Measurements from ENCODE around the gene TRPC4. TPM values are rescaled to one million over a fixed set of nuclear protein-coding genes. Genes with fewer than 3 reads are reported as not detected.

TRPC4 gene
- total RNA-seq, 1 experiment from 2014 or later = 19.0 TPM

GRCh38 chr13:37816276-37816675 lies 53.3 kb downstream of the TRPC4 start:
- Mint-ChIP-seq H3K27me3 (ENCODE audit: low read depth) (no peaks in the 10 kb centered on the region), H3K4me1 (no peaks in the 10 kb centered on the region; a peak in 1 of 4 replicates), H3K4me3 (no peak overlapping the region), H3K27ac (no peak overlapping the region), H3K36me3 (ENCODE audit: insufficient read depth in 1 of 3, low read depth in 3 of 3) (peaks cover 21 to 60% (median 30%) of the 10 kb centered on the region in 3 experiments), H3K9me3 (peaks cover 23 to 57% of the 10 kb centered on the region in 2 experiments; a peak in 4 of 5 replicates)
- no peak overlapping the region for H2BK15ac ChIP-seq (ENCODE audit: low read depth, low read length)
- no peak for TF ChIP-seq CTCF (conservative IDR thresholded peaks at IDR 0.05)
- no peak overlapping the region for H2BK120ac ChIP-seq (ENCODE audit: low read depth, low read length, poor library complexity, severe bottlenecking)
- no peaks in the 10 kb centered on the region for H3K23me2 ChIP-seq (ENCODE audit: insufficient read length, low read depth, low read length, poor library complexity, severe bottlenecking)
- no peak overlapping the region for H2BK5ac ChIP-seq (ENCODE audit: insufficient read length, low read length)
- H3K9ac ChIP-seq (ENCODE audit: extremely low read depth, insufficient read length, low read length) = no peak overlapping the region
- H3K27ac ChIP-seq (ENCODE audit: insufficient read length, low read depth, low read length) = no peak overlapping the region
- no peak overlapping the region for H2BK12ac ChIP-seq (ENCODE audit: insufficient read length, low read depth, low read length)
- H3K9me3 ChIP-seq (ENCODE audit: control insufficient read depth, low read depth, low read length) = no peaks in the 10 kb centered on the region
- H3K27me3 ChIP-seq (ENCODE audit: insufficient read depth, low read length) = no peaks in the 10 kb centered on the region
- H2BK20ac ChIP-seq (ENCODE audit: low read depth, low read length, poor library complexity, severe bottlenecking) = no peak overlapping the region
- H3K4me1 ChIP-seq (ENCODE audit: insufficient read depth, low read length) = no peaks in the 10 kb centered on the region
- no peak overlapping the region for H3K23ac ChIP-seq (ENCODE audit: insufficient read length, low read depth, low read length)
- H4K20me1 ChIP-seq (ENCODE audit: control insufficient read depth, insufficient read depth, insufficient read length) = no peaks in the 10 kb centered on the region
- H4K5ac ChIP-seq (ENCODE audit: insufficient read length, low read depth, low read length) = no peak overlapping the region
- H3K79me1 ChIP-seq (ENCODE audit: insufficient read depth, low read depth, low read length, poor library complexity, severe bottlenecking) = no peaks in the 10 kb centered on the region
- no peaks in the 10 kb centered on the region for H3K79me2 ChIP-seq (ENCODE audit: insufficient read depth, low read length)
- H4K91ac ChIP-seq (ENCODE audit: insufficient read length, low read depth, low read length) = no peak overlapping the region
- WGBS (ENCODE audit: extremely low coverage, insufficient read length, low lambda C conversion rate) = no CpG with 5 or more reads among the region's 1 CpG
- H3K18ac ChIP-seq (ENCODE audit: insufficient read length, low read depth, low read length) = no peak overlapping the region
- H4K8ac ChIP-seq (replicated peaks; ENCODE audit: insufficient read length, low read depth, low read length) = no peak overlapping the region
- no peak overlapping the region for H3K56ac ChIP-seq (ENCODE audit: insufficient read length, low read depth, low read length)
- no peak overlapping the region for H2AFZ ChIP-seq (ENCODE audit: low read length)
- no peak overlapping the region for H3K4ac ChIP-seq (ENCODE audit: low read depth, low read length)
- H2AK5ac ChIP-seq (ENCODE audit: insufficient read length, low read length) = no peak overlapping the region
- no peak overlapping the region for H3K4me2 ChIP-seq (ENCODE audit: insufficient read depth, insufficient read length, low read length)
- H3K14ac ChIP-seq (ENCODE audit: insufficient read depth, low read length) = no peak overlapping the region
- H3T11ph ChIP-seq (ENCODE audit: low read length) = no peak overlapping the region
- DNase-seq = no peak

All from H9 (cell line).